ENCODE results near the gene ADAMTS19. TPM values are rescaled to one million over a fixed set of nuclear protein-coding genes. Genes with fewer than 3 reads are reported as not detected.

Gene ADAMTS19
- total and polyA plus RNA-seq, 8 donors: 0.12 to 1.7 (median 0.35) TPM

DNA sequence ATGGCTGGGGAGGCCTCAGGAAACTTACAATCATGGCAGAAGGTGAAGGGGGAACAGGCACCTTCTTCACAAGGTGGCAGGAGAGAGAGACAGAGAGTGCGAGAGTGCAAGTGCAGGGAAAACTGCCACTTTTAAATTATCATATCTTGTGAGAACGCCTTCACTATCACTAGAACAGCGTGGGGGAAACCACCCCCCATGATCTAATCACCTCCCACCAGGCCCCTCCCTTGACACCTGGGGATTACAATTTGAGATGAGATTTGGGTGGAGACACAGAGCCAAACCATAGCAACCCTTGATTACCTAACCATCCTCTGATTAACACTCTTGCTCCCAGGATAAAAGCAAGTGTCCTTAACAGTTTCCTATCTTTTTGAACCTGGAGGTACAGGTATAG, 21.1 kb downstream of the ADAMTS19 start:
- no peak overlapping the region for H3K4me3 ChIP-seq
- intact Hi-C loops (cut with DNase I): no loop called here
- no peak for ATAC-seq

DNA sequence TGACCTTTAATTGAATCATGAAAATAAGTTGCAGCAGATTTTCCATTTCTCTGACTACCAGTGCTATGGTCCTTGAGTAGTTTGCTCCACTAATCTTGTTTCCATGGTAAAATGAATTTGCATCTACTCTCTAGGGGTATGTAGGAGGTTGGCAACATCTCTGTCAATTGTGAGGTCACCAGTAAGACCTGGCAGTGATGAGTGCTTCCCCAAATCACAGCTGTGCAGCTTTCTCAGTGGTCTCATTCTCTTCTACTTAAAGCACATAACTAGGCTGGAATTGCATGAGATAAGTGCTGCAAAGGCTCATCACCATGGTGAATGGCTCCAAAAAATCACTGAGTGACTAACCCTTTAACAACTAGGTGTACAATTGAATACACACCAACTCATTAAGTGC, 36.3 kb downstream of the ADAMTS19 start:
- Histone ChIP-seq H3K9me3 (no peaks in the 10 kb centered on the region), H3K27ac (no peak overlapping the region)
- TF ChIP-seq, protein P1, sequence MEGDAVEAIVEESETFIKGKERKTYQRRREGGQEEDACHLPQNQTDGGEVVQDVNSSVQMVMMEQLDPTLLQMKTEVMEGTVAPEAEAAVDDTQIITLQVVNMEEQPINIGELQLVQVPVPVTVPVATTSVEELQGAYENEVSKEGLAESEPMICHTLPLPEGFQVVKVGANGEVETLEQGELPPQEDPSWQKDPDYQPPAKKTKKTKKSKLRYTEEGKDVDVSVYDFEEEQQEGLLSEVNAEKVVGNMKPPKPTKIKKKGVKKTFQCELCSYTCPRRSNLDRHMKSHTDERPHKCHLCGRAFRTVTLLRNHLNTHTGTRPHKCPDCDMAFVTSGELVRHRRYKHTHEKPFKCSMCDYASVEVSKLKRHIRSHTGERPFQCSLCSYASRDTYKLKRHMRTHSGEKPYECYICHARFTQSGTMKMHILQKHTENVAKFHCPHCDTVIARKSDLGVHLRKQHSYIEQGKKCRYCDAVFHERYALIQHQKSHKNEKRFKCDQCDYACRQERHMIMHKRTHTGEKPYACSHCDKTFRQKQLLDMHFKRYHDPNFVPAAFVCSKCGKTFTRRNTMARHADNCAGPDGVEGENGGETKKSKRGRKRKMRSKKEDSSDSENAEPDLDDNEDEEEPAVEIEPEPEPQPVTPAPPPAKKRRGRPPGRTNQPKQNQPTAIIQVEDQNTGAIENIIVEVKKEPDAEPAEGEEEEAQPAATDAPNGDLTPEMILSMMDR (IDR thresholded peaks at IDR 0.05): no peak

More for the DNA sequence above, 21.1 kb downstream of the ADAMTS19 start:
- H3K4me1 ChIP-seq: no peaks in the 10 kb centered on the region
- H3K36me3 ChIP-seq: no peaks in the 10 kb centered on the region
- no peak overlapping the region for H3K27ac ChIP-seq
- no peak for DNase-seq
- TF ChIP-seq, protein P1 (IDR thresholded peaks at IDR 0.05): no peak
- H3K27me3 ChIP-seq: no peaks in the 10 kb centered on the region
- H3K9me3 ChIP-seq: no peaks in the 10 kb centered on the region

DNA sequence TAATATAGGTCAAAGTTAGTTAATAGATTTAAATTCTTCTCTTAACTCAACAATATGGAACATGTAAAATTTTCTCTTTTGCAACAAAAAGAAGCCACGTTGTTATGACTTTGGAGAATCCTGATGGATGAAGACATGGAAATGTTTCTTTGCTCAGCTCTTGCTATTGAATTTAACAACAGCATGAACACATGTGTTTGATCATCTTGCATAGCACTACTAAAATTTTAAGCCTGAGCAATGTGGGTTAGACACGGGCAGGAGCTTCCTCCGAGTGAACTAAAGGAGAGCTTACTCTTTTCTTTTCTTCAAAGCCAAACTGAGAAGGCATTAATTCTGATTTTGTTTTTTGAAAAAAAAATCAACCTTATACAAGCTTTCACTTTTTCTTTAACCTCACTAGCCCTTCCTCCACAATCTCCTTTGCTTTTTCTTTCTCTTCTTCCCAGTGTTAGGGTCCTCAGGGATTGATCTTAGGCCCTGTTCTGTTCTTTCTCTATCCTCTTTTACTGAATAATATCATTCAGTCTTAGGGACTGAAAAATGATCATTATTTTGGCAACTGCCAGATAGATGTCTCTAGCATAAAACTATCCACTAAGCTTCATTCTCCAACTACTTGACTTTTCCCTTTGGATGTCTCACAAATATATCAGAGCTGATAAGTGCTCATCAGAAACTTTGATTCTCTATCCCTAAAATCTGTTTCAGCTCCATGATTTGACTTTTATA, 36.9 kb downstream of the ADAMTS19 start:
- intact Hi-C loops (cut with DNase I): no loop called here
- TF ChIP-seq, protein P1 (IDR thresholded peaks at IDR 0.05): no peak
- ATAC-seq (no peak), DNase-seq (no peak)
- Histone ChIP-seq H3K4me3 (no peak overlapping the region), H3K27ac (no peak overlapping the region), H3K9me3 (no peaks in the 10 kb centered on the region), H3K4me1 (no peaks in the 10 kb centered on the region), H3K27me3 (no peaks in the 10 kb centered on the region), H3K36me3 (no peaks in the 10 kb centered on the region)

More for the DNA sequence above, 36.3 kb downstream of the ADAMTS19 start:
- H3K4me3 ChIP-seq: no peak overlapping the region
- no peak for ATAC-seq
- H3K36me3 ChIP-seq: no peaks in the 10 kb centered on the region
- DNase-seq: no peak
- H3K27me3 ChIP-seq: no peaks in the 10 kb centered on the region
- H3K4me1 ChIP-seq: no peaks in the 10 kb centered on the region
- intact Hi-C loops (cut with DNase I): no loop called here

DNA sequence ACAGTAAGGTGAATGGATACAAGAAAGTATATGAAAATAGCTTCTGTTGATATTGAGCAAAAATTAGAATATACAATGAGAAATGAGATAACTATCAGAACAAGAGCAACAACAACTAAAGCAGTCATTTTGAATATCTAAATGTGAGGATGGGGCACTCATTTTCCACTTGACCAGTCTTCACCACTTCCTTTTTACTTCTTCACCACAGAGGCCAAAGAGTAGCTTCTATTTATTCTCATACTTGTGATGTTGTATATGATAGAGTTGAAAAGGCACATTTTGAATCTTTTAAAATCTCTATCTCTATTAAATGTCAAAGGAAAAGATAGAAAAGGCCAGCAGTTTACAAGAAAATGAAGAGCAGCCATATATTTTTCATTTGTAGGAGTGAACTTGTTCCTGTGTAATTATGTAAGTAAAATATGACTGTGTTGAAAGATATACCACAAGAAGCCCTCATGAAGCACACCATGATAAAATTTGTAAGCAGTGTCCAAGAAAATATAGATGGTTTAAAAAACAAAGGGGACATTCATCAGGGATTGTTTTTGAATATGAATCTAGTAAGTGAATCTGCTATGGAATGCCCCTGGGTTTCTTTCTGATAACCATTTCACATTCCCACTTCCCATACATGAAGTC, 39.2 kb downstream of the ADAMTS19 start:
- Histone ChIP-seq H3K27me3 (no peaks in the 10 kb centered on the region), H3K4me1 (no peaks in the 10 kb centered on the region), H3K27ac (no peak overlapping the region), H3K36me3 (no peaks in the 10 kb centered on the region), H3K4me3 (no peak overlapping the region), H3K9me3 (no peaks in the 10 kb centered on the region)
- intact Hi-C loops (cut with DNase I): no loop called here
- no peak for ATAC-seq
- TF ChIP-seq, protein P1 (IDR thresholded peaks at IDR 0.05): no peak
- no peak for DNase-seq

DNA sequence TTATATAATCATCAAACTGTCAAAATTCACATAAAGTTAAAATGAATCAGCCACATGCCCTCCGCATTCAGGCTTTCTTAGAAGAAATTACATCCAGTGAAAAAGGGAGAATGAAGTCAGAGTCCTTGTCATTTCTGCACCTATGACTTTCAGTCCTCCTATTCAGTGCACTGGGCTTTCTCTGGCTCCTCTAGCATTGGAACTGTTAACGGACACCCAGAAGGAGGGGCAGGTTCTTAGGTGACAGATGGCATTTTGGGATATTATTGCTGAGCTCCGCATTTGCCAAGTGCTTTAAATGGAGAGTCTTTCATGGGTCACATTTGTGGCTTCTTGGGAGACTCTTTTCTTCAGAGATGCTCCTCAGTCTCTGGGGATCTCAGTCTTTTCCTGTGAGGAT, 40.0 kb downstream of the ADAMTS19 start:
- Histone ChIP-seq H3K4me1 (no peaks in the 10 kb centered on the region), H3K27ac (no peak overlapping the region), H3K27me3 (no peaks in the 10 kb centered on the region), H3K4me3 (no peak overlapping the region), H3K36me3 (no peaks in the 10 kb centered on the region), H3K9me3 (no peaks in the 10 kb centered on the region)
- DNase-seq (no peak), ATAC-seq (no peak)
- TF ChIP-seq, protein P1 (IDR thresholded peaks at IDR 0.05): no peak
- intact Hi-C loops (cut with DNase I): no loop called here
